HG03460 (cell line): ENCODE measurements around the gene MAG.

Experiments used
- ATAC-seq: cut with Tn5 transposase; IDR thresholded peaks from one replicate; pipeline ENCODE4 v1.9.1; 2021; ENCODE audit not compliant: unreplicated experiment

Gene MAG

GRCh38 chr19:35314031-35314430, 22.1 kb downstream of the MAG start:
- no peak for ATAC-seq

GRCh38 chr19:35314858-35315470, 23.0 kb downstream of the MAG start:
- ATAC-seq, result no peak

GRCh38 chr19:35315883-35316282, 23.9 kb downstream of the MAG start:
- ATAC-seq, result no peak

GRCh38 chr19:35316560-35316959, 24.6 kb downstream of the MAG start:
- no peak for ATAC-seq

GRCh38 chr19:35317464-35318043, 25.6 kb downstream of the MAG start:
- ATAC-seq, result no peak

- no peak for ATAC-seq
Observed at GRCh38 chr19:35318679-35319448, 26.9 kb downstream of the MAG start.

GRCh38 chr19:35320065-35320713, 28.2 kb downstream of the MAG start:
- ATAC-seq, result no peak

GRCh38 chr19:35321291-35321690, 29.3 kb downstream of the MAG start:
- ATAC-seq, result no peak

- no peak for ATAC-seq
Observed at GRCh38 chr19:35322014-35322413, 30.1 kb downstream of the MAG start.

- ATAC-seq, result no peak
Observed at GRCh38 chr19:35327642-35328041, 35.7 kb downstream of the MAG start.

- ATAC-seq, result no peak
Observed at GRCh38 chr19:35328851-35329285, 36.9 kb downstream of the MAG start, which contains the start of gene CD22. Gene CD22, plus strand, starts transcription at chr19:35329187. Its CDS starts 2,854 bp downstream, at chr19:35332041.

- no peak for ATAC-seq
Observed at GRCh38 chr19:35329323-35329722, 37.4 kb downstream of the MAG start.

- peak; percentile 55 for ATAC-seq
Observed at GRCh38 chr19:35330475-35330874, 38.5 kb downstream of the MAG start.

GRCh38 chr19:35331551-35332214, 39.7 kb downstream of the MAG start:
- ATAC-seq, result no peak

- ATAC-seq, result no peak
Observed at GRCh38 chr19:35332817-35333216, 40.9 kb downstream of the MAG start.

- no peak for ATAC-seq
Observed at GRCh38 chr19:35334144-35334753, 42.3 kb downstream of the MAG start.

GRCh38 chr19:35336166-35336955, 44.4 kb downstream of the MAG start:
- ATAC-seq, result no peak

- no peak for ATAC-seq
Observed at GRCh38 chr19:35337097-35337983, 45.4 kb downstream of the MAG start.

GRCh38 chr19:35337984-35338296, 46.0 kb downstream of the MAG start:
- no peak for ATAC-seq
